ENCODE measurements around the gene SSBP2. TPM values are rescaled to one million over a fixed set of nuclear protein-coding genes. Genes with fewer than 3 reads are reported as not detected.
"Not testable (repeated sequence)": the region's sequence is repeated elsewhere in the genome, so short reads cannot be mapped to it uniquely, and the experiment has no call there.

The SSBP2 gene
- total RNA-seq, 2 donors from 2014 or later = 18.1 to 31.4 TPM

DNA sequence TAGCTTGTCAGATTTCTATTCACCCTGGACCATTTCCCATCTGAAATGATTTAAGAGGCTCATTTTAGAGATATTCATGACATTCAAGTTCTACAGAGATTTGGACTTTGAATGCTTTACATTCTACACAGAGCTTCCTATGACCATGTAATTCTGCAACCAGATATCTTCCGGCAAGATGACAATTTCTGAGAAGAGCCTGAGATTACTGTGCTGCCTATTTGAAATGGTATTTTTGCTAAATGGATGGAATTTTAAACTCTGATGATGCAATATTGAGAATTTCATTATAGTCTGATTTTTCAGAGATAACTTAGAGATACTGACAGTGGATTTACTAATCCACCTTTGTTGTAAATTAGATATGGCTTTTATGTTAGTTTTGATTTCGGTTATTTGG lies 341.0 kb downstream of the SSBP2 start:
- no peaks in the 10 kb centered on the region for H3K4me1 ChIP-seq
- H3K36me3 ChIP-seq (replicated peaks in 1 of 2; ENCODE audit: insufficient read depth in 1 of 2, low read depth in 2 of 2) = no peaks in the 10 kb centered on the region
- no peaks in the 10 kb centered on the region for H3K9me3 ChIP-seq
- ATAC-seq (no peak), DNase-seq (no peak)
- WGBS, 2 donors = 87 to 91% methylated on average over 2 of the region's 2 CpGs
- H3K4me3 ChIP-seq = no peak overlapping the region
- H3K27ac ChIP-seq = no peak overlapping the region
- intact Hi-C loops (cut with DNase I) = no loop called here
- no peak for TF ChIP-seq POLR2A (IDR thresholded peaks at IDR 0.05)
- TF ChIP-seq, protein P1, sequence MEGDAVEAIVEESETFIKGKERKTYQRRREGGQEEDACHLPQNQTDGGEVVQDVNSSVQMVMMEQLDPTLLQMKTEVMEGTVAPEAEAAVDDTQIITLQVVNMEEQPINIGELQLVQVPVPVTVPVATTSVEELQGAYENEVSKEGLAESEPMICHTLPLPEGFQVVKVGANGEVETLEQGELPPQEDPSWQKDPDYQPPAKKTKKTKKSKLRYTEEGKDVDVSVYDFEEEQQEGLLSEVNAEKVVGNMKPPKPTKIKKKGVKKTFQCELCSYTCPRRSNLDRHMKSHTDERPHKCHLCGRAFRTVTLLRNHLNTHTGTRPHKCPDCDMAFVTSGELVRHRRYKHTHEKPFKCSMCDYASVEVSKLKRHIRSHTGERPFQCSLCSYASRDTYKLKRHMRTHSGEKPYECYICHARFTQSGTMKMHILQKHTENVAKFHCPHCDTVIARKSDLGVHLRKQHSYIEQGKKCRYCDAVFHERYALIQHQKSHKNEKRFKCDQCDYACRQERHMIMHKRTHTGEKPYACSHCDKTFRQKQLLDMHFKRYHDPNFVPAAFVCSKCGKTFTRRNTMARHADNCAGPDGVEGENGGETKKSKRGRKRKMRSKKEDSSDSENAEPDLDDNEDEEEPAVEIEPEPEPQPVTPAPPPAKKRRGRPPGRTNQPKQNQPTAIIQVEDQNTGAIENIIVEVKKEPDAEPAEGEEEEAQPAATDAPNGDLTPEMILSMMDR (IDR thresholded peaks at IDR 0.05) = no peak
- H3K27me3 ChIP-seq = no peaks in the 10 kb centered on the region

DNA sequence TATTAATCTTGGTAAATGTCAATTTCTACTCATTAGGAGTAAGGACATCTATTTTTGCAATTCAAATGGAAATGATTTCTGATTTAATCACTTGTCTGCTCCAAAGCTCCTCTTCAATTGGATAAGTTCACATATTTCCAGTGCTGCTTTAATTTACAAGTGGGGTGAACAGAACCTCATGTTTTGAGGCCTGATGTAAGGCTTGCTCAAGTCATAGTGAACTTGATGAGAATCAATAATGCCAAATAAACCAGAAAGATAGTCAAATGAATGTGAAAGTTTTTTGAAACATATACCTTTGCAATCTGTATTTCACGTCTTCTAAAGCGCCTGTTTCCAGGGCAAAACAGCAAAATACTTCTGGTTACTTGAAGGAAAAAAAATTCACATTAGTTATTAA lies 341.5 kb downstream of the SSBP2 start:
- no peaks in the 10 kb centered on the region for H3K4me1 ChIP-seq
- intact Hi-C loops (cut with DNase I) = no loop called here
- TF ChIP-seq, protein P1 (IDR thresholded peaks at IDR 0.05) = no peak
- no peak for TF ChIP-seq POLR2A (IDR thresholded peaks at IDR 0.05)
- H3K27me3 ChIP-seq = no peaks in the 10 kb centered on the region
- H3K36me3 ChIP-seq (replicated peaks in 1 of 2; ENCODE audit: insufficient read depth in 1 of 2, low read depth in 2 of 2) = no peaks in the 10 kb centered on the region
- DNase-seq (no peak), ATAC-seq (no peak)
- H3K4me3 ChIP-seq = no peak overlapping the region
- 83 to 85% methylated on average over 2 of the region's 2 CpGs for WGBS, 2 donors
- H3K27ac ChIP-seq = no peak overlapping the region
- no peaks in the 10 kb centered on the region for H3K9me3 ChIP-seq

- 76 to 90% methylated on average over 1 of the region's 1 CpG for WGBS, 2 donors
- H3K4me1 ChIP-seq = no peaks in the 10 kb centered on the region
- H3K27ac ChIP-seq = no peak overlapping the region
- H3K9me3 ChIP-seq = no peaks in the 10 kb centered on the region
- no peak for ATAC-seq
- intact Hi-C loops (cut with DNase I) = no loop called here
- no peak overlapping the region for H3K4me3 ChIP-seq
- H3K36me3 ChIP-seq (replicated peaks in 1 of 2; ENCODE audit: insufficient read depth in 1 of 2, low read depth in 2 of 2) = no peaks in the 10 kb centered on the region
- no peak for DNase-seq
- TF ChIP-seq, protein P1 (IDR thresholded peaks at IDR 0.05) = no peak
- TF ChIP-seq POLR2A (IDR thresholded peaks at IDR 0.05) = no peak
- no peaks in the 10 kb centered on the region for H3K27me3 ChIP-seq
These were observed 342.4 kb downstream of the SSBP2 start for GRCh38 chr5:81408496-81408895.

GRCh38 chr5:81407811-81408210 lies 343.1 kb downstream of the SSBP2 start:
- H3K27ac ChIP-seq; H3K9me3 ChIP-seq; intact Hi-C loops (cut with DNase I); DNase-seq; H3K4me3 ChIP-seq; ATAC-seq; H3K36me3 ChIP-seq (replicated peaks in 1 of 2; ENCODE audit: insufficient read depth in 1 of 2, low read depth in 2 of 2); H3K27me3 ChIP-seq; H3K4me1 ChIP-seq: not testable (repeated sequence)
- 74 to 78% methylated on average over 4 of the region's 4 CpGs for WGBS, 2 donors

DNA sequence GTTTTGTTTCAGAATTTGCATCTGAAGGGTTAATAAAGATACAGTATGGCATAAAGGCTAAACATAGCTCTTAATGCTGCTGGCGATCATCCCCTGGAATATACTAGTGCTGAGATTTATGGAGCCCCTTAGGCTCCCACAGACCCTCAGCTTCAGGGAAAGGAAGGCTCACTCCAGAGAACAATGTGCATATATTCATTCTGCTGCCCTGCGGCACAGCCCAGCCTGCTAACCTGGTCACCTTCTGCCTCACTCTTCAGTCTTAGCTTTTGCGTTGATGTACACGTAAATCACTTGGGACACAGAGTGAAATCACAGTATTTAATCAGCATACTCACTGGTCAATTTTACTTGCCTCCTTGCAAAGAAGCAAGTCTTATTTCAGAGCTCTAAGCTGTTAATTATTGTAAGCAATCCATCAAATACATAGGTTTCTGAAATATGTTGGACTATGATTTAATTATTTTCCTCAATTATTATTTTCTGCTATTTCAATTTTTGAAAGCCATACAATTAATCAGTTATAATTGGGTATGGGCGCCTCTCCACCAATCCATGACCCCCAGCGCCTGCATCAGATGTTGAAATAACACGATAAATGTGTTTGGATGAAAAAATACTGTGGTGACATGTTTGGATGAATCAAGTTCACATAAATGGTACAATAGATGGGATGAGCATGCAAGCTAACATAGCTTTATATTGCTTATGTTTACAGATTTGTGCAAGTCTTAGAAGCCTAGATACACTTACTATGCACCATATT lies 345.6 kb downstream of the SSBP2 start:
- ATAC-seq (no peak), DNase-seq (no peak)
- Histone ChIP-seq H3K4me1 (no peaks in the 10 kb centered on the region), H3K36me3 (replicated peaks in 1 of 2; ENCODE audit: insufficient read depth in 1 of 2, low read depth in 2 of 2) (no peaks in the 10 kb centered on the region), H3K27ac (no peak overlapping the region), H3K27me3 (no peaks in the 10 kb centered on the region), H3K9me3 (no peaks in the 10 kb centered on the region), H3K4me3 (no peak overlapping the region)
- TF ChIP-seq, protein P1 (IDR thresholded peaks at IDR 0.05) = no peak
- TF ChIP-seq POLR2A (IDR thresholded peaks at IDR 0.05) = no peak
- WGBS, 2 donors = 87 to 88% methylated on average over 7 of the region's 7 CpGs
- intact Hi-C loops (cut with DNase I) = no loop called here
